HG03025 (cell line): ENCODE results near the gene GPR180.

Experiments
- ATAC-seq: cut with Tn5 transposase; IDR thresholded peaks from one replicate; pipeline ENCODE4 v1.9.1; 2021; ENCODE audit warnings: mild to moderate bottlenecking, moderate library complexity; ENCODE audit not compliant: unreplicated experiment, low FRiP score

GPR180 gene

GRCh38 chr13:94640721-94641120 lies 39.1 kb downstream of the GPR180 start:
- ATAC-seq = no peak

- no peak for ATAC-seq
These were observed 39.8 kb downstream of the GPR180 start for GRCh38 chr13:94641409-94641941.

GRCh38 chr13:94646904-94647303 lies 45.2 kb downstream of the GPR180 start:
- peak; percentile 84 for ATAC-seq

GRCh38 chr13:94656176-94656575 lies 54.5 kb downstream of the GPR180 start:
- ATAC-seq = no peak

- ATAC-seq = peak; percentile 94
These were observed 55.1 kb downstream of the GPR180 start for GRCh38 chr13:94656766-94657165.

GRCh38 chr13:94657167-94657566 lies 55.5 kb downstream of the GPR180 start:
- peak; percentile 46 for ATAC-seq

GRCh38 chr13:94658926-94659597 lies 57.4 kb downstream of the GPR180 start:
- no peak for ATAC-seq

GRCh38 chr13:94659598-94659946 lies 57.9 kb downstream of the GPR180 start:
- ATAC-seq = no peak

GRCh38 chr13:94660695-94661326 lies 59.2 kb downstream of the GPR180 start:
- no peak for ATAC-seq

- no peak for ATAC-seq
These were observed 59.7 kb downstream of the GPR180 start for GRCh38 chr13:94661406-94661805.

GRCh38 chr13:94662274-94662945 lies 60.8 kb downstream of the GPR180 start:
- ATAC-seq = no peak

- no peak for ATAC-seq
These were observed 63.2 kb downstream of the GPR180 start for GRCh38 chr13:94664889-94665288.

GRCh38 chr13:94666065-94666464 lies 64.4 kb downstream of the GPR180 start:
- no peak for ATAC-seq

GRCh38 chr13:94667190-94667589 lies 65.5 kb downstream of the GPR180 start:
- no peak for ATAC-seq

GRCh38 chr13:94672400-94672799 lies 70.7 kb downstream of the GPR180 start:
- ATAC-seq = no peak

- no peak for ATAC-seq
These were observed 72.2 kb downstream of the GPR180 start for GRCh38 chr13:94673851-94674250.

GRCh38 chr13:94674609-94675348 lies 73.1 kb downstream of the GPR180 start:
- peak; percentile 84 for ATAC-seq

GRCh38 chr13:94677799-94678198 lies 76.1 kb downstream of the GPR180 start:
- ATAC-seq = no peak

GRCh38 chr13:94678845-94679244 lies 77.2 kb downstream of the GPR180 start:
- no peak for ATAC-seq

GRCh38 chr13:94679614-94680013 lies 78.0 kb downstream of the GPR180 start:
- no peak for ATAC-seq

- no peak for ATAC-seq
These were observed 80.6 kb downstream of the GPR180 start for GRCh38 chr13:94682229-94682628.
